H1 (cell line): ENCODE data around the gene PDZD4. TPM values are rescaled to one million over a fixed set of nuclear protein-coding genes. Genes with fewer than 3 reads are reported as not detected.

Experiments used
- CTCF ChIA-PET: fragments of 300-600 bp; sonication (Branson Sonifier 250); formaldehyde crosslinking; loops from one replicate; lab custom pipeline; 2021; ENCODE audit not compliant: partially characterized antibody; lab: Charles Lee
- POLR2A ChIA-PET: fragments of 300-600 bp; sonication (Branson Sonifier 250); formaldehyde crosslinking; loops from one replicate; lab custom pipeline; 2021; ENCODE audit warnings: inconsistent platforms; ENCODE audit not compliant: partially characterized antibody; lab: Charles Lee
- DNase-seq, 2 experiments: peaks; one replicate each; pipeline versions ENCODE4 v3.0.0 to v3.0.0-alpha.2; 2010 to 2022; ENCODE audit warnings: low spot score in 2 of 2, low read depth in 1 of 2, mixed read lengths in 1 of 2
- FAIRE-seq: peaks from 2 replicates; lab custom pipeline; 2011; peaks lifted over from hg19 to GRCh38; lab: Jason Lieb, UNC
- H2AFZ ChIP-seq: 2 replicates; pipeline ENCODE4 v1.8.1; 2012; ENCODE audit warnings: low read length, inconsistent platforms
- H2AK5ac ChIP-seq: 2 replicates; pipeline ENCODE4 v1.6.1; 2013; ENCODE audit warnings: low read depth, low read length
- H2BK120ac ChIP-seq: replicated peaks from 2 replicates; pipeline ENCODE3; 2013; ENCODE audit warnings: low read depth, low read length, inconsistent platforms
- H2BK12ac ChIP-seq: 2 replicates; pipeline ENCODE4 v1.6.1; 2013; ENCODE audit warnings: low read depth, low read length
- H2BK15ac ChIP-seq: 2 replicates; pipeline ENCODE4 v1.6.1; 2013; ENCODE audit warnings: low read length
- H2BK20ac ChIP-seq: 2 replicates; pipeline ENCODE4 v1.6.1; 2013; ENCODE audit warnings: low read length
- H2BK5ac ChIP-seq: 2 replicates; pipeline ENCODE4 v1.6.1; 2013; ENCODE audit warnings: low read depth, low read length
- H3K14ac ChIP-seq: 2 replicates; pipeline ENCODE4 v1.6.1; 2013; ENCODE audit warnings: inconsistent platforms; ENCODE audit not compliant: insufficient read length
- H3K18ac ChIP-seq: 2 replicates; pipeline ENCODE4 v1.6.1; 2013; ENCODE audit warnings: low read length; ENCODE audit errors: extremely low read depth
- H3K23ac ChIP-seq: 2 replicates; pipeline ENCODE4 v1.6.1; 2013; ENCODE audit warnings: inconsistent platforms; ENCODE audit not compliant: insufficient read length
- H3K23me2 ChIP-seq: 2 replicates; pipeline ENCODE4 v1.6.1; 2013; ENCODE audit warnings: low read depth, low read length
- H3K27ac ChIP-seq: 2 replicates; pipeline ENCODE4 v1.6.1; 2011; ENCODE audit warnings: low read depth, low read length, inconsistent platforms
- H3K27me3 ChIP-seq, 4 experiments: replicated peaks in 1 of 4; 1 replicate in 1 of 4; 2 replicates in 3 of 4; pipeline versions ENCODE4 v1.6.1 to v1.8.1; 2011 to 2013; ENCODE audit warnings: low read length in 3 of 4, mild to moderate bottlenecking in 3 of 4, inconsistent platforms in 2 of 4, mixed read lengths in 2 of 4, moderate library complexity in 1 of 4; ENCODE audit not compliant: control insufficient read depth in 3 of 4, insufficient read depth in 3 of 4; ENCODE audit errors: extremely low read depth in 1 of 4
- H3K36me3 ChIP-seq, 4 experiments: 2 replicates each; pipeline versions ENCODE4 v1.6.1 to v1.8.1; 2011 to 2013; ENCODE audit warnings: mild to moderate bottlenecking in 4 of 4, low read length in 3 of 4, moderate library complexity in 2 of 4, control low read depth in 1 of 4, inconsistent platforms in 1 of 4; ENCODE audit not compliant: insufficient read depth in 4 of 4, control insufficient read depth in 2 of 4
- H3K4ac ChIP-seq: replicated peaks from 2 replicates; pipeline ENCODE3; 2013; ENCODE audit warnings: low read length, low read depth, mixed read lengths, inconsistent platforms; ENCODE audit not compliant: insufficient read length
- H3K4me1 ChIP-seq, 4 experiments: replicated peaks in 1 of 4; 1 replicate in 1 of 4; 2 replicates in 3 of 4; pipeline versions ENCODE4 v1.6.1 to v1.8.1; 2011 to 2013; ENCODE audit warnings: low read length in 3 of 4, inconsistent platforms in 2 of 4, mixed read lengths in 1 of 4; ENCODE audit not compliant: insufficient read depth in 4 of 4, control insufficient read depth in 3 of 4
- H3K4me2 ChIP-seq, 2 experiments: 2 replicates each; pipeline versions ENCODE4 v1.6.1 to v1.8.1; 2011 to 2013; ENCODE audit warnings: low read depth in 2 of 2, low read length in 2 of 2, control low read depth in 1 of 2, inconsistent platforms in 1 of 2, mild to moderate bottlenecking in 1 of 2; ENCODE audit not compliant: insufficient read depth in 1 of 2
- H3K4me3 ChIP-seq, 4 experiments: fragments of 200-600, 300-600 bp in 1 of 4; sonication (generic), shearing (Covaris generic), sonication (Bioruptor Twin) in 1 of 4; 2 replicates each; pipeline versions ENCODE4 v1.5.1 to v1.8.1; 2011 to 2016; ENCODE audit warnings: low read length in 4 of 4, low read depth in 3 of 4, control low read depth in 2 of 4, inconsistent platforms in 2 of 4, mild to moderate bottlenecking in 2 of 4, mixed read lengths in 1 of 4, moderate library complexity in 1 of 4; ENCODE audit not compliant: insufficient read depth in 2 of 4; ENCODE audit errors: extremely low read depth in 1 of 4
- H3K56ac ChIP-seq: replicated peaks from 2 replicates; pipeline ENCODE3; 2013; ENCODE audit warnings: low read depth, mild to moderate bottlenecking, mixed read lengths, low read length, inconsistent platforms; ENCODE audit not compliant: insufficient read length
- H3K79me1 ChIP-seq: 2 replicates; pipeline ENCODE4 v1.6.1; 2013; ENCODE audit warnings: low read depth, low read length, control low read depth
- H3K79me2 ChIP-seq, 2 experiments: 2 replicates each; pipeline versions ENCODE4 v1.6.1 to v1.8.1; 2012 to 2013; ENCODE audit warnings: low read length in 2 of 2, mild to moderate bottlenecking in 2 of 2, inconsistent platforms in 1 of 2; ENCODE audit not compliant: insufficient read depth in 2 of 2, control insufficient read depth in 1 of 2
- H3K9ac ChIP-seq, 4 experiments: replicated peaks in 1 of 4; 1 replicate in 1 of 4; 2 replicates in 3 of 4; pipeline versions ENCODE4 v1.6.1 to v1.8.1; 2011 to 2013; ENCODE audit warnings: low read depth in 3 of 4, low read length in 3 of 4, control low read depth in 2 of 4, mild to moderate bottlenecking in 2 of 4, moderate library complexity in 2 of 4, inconsistent platforms in 1 of 4; ENCODE audit errors: extremely low read depth in 1 of 4
- H3K9me3 ChIP-seq, 2 experiments: 2 replicates each; pipeline versions ENCODE4 v1.6.1 to v1.8.1; 2012 to 2013; ENCODE audit warnings: mild to moderate bottlenecking in 2 of 2, moderate library complexity in 2 of 2, control low read depth in 1 of 2, inconsistent platforms in 1 of 2, low read depth in 1 of 2, low read length in 1 of 2, mixed read lengths in 1 of 2; ENCODE audit not compliant: insufficient read depth in 2 of 2
- H4K20me1 ChIP-seq, 2 experiments: replicated peaks in 1 of 2; 2 replicates each; pipeline versions ENCODE3 to v1.8.1; 2011 to 2013; ENCODE audit warnings: inconsistent platforms in 2 of 2, low read length in 2 of 2, mild to moderate bottlenecking in 1 of 2; ENCODE audit not compliant: insufficient read depth in 2 of 2, control insufficient read depth in 1 of 2
- H4K5ac ChIP-seq: 2 replicates; pipeline ENCODE4 v1.6.1; 2013; ENCODE audit warnings: low read length, low read depth, mixed read lengths, inconsistent platforms; ENCODE audit not compliant: insufficient read length
- H4K8ac ChIP-seq: 2 replicates; pipeline ENCODE4 v1.8.0; 2013; ENCODE audit warnings: mild to moderate bottlenecking, moderate library complexity, low read length, inconsistent platforms; ENCODE audit not compliant: insufficient read depth; ENCODE audit errors: extremely low read depth
- H4K91ac ChIP-seq: replicated peaks from 2 replicates; pipeline ENCODE3; 2013; ENCODE audit warnings: low read length, mixed read lengths, inconsistent platforms; ENCODE audit not compliant: insufficient read length
- CEBPB ChIP-seq: IDR thresholded peaks from 2 replicates; pipeline ENCODE4 v1.6.1; 2012; ENCODE audit warnings: low read depth, low read length
- CHD2 ChIP-seq: IDR thresholded peaks from 2 replicates; pipeline ENCODE4 v1.6.1; 2012; ENCODE audit warnings: low read length, improper control_type of control experiment
- KDM5A ChIP-seq: fragments of 200-600 bp; IDR thresholded peaks from 2 replicates; pipeline ENCODE4 v1.7.1; 2012; ENCODE audit warnings: mild to moderate bottlenecking, low read length, inconsistent platforms, mixed read lengths
- NRF1 ChIP-seq: IDR thresholded peaks from 2 replicates; pipeline ENCODE4 v1.6.1; 2011; ENCODE audit warnings: mild to moderate bottlenecking, low read depth, low read length, improper control_type of control experiment
- POLR2A ChIP-seq, 2 experiments: IDR thresholded peaks; 1 replicate in 1 of 2; 2 replicates in 1 of 2; pipeline ENCODE4 v1.6.1; 2011; ENCODE audit warnings: low read depth in 2 of 2, low read length in 2 of 2, mild to moderate bottlenecking in 2 of 2; ENCODE audit errors: control extremely low read depth in 1 of 2
- RFX5 ChIP-seq: IDR thresholded peaks from 2 replicates; pipeline ENCODE4 v1.6.1; 2011; ENCODE audit warnings: low read depth, low read length, improper control_type of control experiment, borderline replicate concordance
- RNF2 ChIP-seq: fragments of 200-900, 300-1000 bp; sonication (generic); IDR thresholded peaks from 2 replicates; pipeline ENCODE4 v1.7.1; 2016; ENCODE audit warnings: borderline replicate concordance, low read depth, mild to moderate bottlenecking, antibody characterized with exemption, low read length; ENCODE audit not compliant: poor library complexity, severe bottlenecking; ENCODE audit errors: missing control alignments
- WGBS, 2 experiments: shearing (Covaris generic) in 1 of 2; methylation state at CpG; one replicate each; pipeline versions ENCODE4 v1.1.6 to v1.1.7; 2013 to 2015; ENCODE audit warnings: low lambda C conversion rate in 2 of 2, mixed read lengths in 2 of 2, inconsistent platforms in 1 of 2, low coverage in 1 of 2, missing lambda C conversion rate in 1 of 2; ENCODE audit not compliant: insufficient replicate concordance in 2 of 2, insufficient coverage in 1 of 2, insufficient read length in 1 of 2; ENCODE audit errors: extremely low coverage in 1 of 2, missing lambda C conversion rate in 1 of 2; 5-methylcytosine and 5-hydroxymethylcytosine counted together
- polyA plus RNA-seq, 7 experiments: library from polyadenylated mRNA; depleted of rRNA in 3 of 7; stranded (reverse) in 5 of 7; unstranded in 2 of 7; fragments of >200 nt in 5 of 7; fragments of 200-250 nt in 2 of 7; gene quantifications; 1 replicate in 5 of 7; 2 replicates in 1 of 7; 4 replicates in 1 of 7; pipeline versions ENCODE4 v1.2.1 to v1.2.3, GENCODE V29; 2011 to 2013; ENCODE audit warnings: missing spikeins in 2 of 7, mixed read lengths in 2 of 7
- total RNA-seq: library from RNA; stranded (reverse); fragmentation: NEBNext Ultra II Directional; extraction: Animal tissue kit (Norgen Biotek cat#: 25700); gene quantifications from 2 replicates; pipeline ENCODE4 v1.2.1, GENCODE V29; 2021
- TF ChIP-seq, protein P1 (sequence below): IDR thresholded peaks from 2 replicates; pipeline ENCODE4 v1.6.1; 2012; ENCODE audit warnings: inconsistent platforms
- TF ChIP-seq, protein P2 (sequence below): IDR thresholded peaks from 2 replicates; pipeline ENCODE4 v1.6.1; 2012; ENCODE audit warnings: low read length, inconsistent platforms

The PDZD4 gene
- total and polyA plus RNA-seq, 2 of the 8 experiments (the other 6 are each of a cell fraction or from before 2014, with no cell fraction given): 45.8 to 169 TPM

DNA sequence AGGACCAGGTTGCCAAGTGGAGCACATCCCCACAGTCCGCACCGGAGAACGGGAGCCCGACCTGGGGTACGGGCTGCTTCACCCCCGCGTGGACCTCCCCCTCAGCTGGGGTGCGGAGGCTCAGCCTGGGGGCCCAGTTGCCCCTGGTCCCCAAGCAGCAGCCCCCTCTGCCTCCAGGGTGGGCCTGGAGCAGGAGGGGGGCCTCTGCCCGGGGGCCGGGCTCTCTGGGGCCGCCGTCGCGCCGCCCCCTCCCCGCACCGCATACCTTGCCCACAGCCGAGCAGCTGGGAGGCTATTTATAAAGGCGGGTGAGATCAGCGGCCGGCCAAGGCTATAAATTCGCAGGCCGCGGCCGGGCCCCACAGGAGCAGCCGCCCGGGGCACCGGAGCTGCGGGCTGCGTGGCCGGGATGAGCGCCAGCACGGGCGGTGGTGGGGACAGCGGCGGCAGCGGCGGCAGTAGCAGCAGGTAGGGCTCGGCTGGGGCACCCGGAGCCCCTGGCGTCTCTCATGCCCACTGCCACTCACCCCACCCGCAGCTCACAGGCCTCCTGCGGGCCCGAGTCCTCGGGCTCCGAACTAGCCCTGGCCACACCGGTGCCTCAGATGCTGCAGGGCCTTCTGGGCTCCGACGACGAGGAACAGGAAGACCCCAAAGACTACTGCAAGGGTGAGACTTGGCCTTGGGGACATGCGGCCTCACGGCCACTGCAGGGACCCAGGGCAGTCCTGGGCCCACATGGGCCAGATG is 49.5 kb downstream of the PDZD4 start, which contains the start of gene SRPK3:
SRPK3 (plus strand) TSS at position 364 of the 750 bp plus-strand sequence; CDS start at position 410, 46 bp downstream.
- TF ChIP-seq RFX5 (no peak), POLR2A (IDR thresholded peaks at IDR 0.05; ENCODE audit: control extremely low read depth in 1 of 2, low read depth in 2 of 2, low read length in 2 of 2) (no peak), RNF2 (no peak), NRF1 (no peak), CEBPB (no peak), KDM5A (no peak), CHD2 (no peak)
- TF ChIP-seq, protein P1, sequence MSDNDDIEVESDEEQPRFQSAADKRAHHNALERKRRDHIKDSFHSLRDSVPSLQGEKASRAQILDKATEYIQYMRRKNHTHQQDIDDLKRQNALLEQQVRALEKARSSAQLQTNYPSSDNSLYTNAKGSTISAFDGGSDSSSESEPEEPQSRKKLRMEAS: no peak
- TF ChIP-seq, protein P2, sequence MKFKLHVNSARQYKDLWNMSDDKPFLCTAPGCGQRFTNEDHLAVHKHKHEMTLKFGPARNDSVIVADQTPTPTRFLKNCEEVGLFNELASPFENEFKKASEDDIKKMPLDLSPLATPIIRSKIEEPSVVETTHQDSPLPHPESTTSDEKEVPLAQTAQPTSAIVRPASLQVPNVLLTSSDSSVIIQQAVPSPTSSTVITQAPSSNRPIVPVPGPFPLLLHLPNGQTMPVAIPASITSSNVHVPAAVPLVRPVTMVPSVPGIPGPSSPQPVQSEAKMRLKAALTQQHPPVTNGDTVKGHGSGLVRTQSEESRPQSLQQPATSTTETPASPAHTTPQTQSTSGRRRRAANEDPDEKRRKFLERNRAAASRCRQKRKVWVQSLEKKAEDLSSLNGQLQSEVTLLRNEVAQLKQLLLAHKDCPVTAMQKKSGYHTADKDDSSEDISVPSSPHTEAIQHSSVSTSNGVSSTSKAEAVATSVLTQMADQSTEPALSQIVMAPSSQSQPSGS: no peak
- no peaks in the 10 kb centered on the region for H4K20me1 ChIP-seq
- no peak within 1 kb of the TSS for H3K14ac ChIP-seq
- H3K23ac ChIP-seq: no peak within 1 kb of the TSS
- H2BK20ac ChIP-seq: no peak within 1 kb of the TSS
- no peak for FAIRE-seq
- H3K4ac ChIP-seq: no peak within 1 kb of the TSS
- H3K23me2 ChIP-seq: no peaks in the 10 kb centered on the region
- WGBS, 2 experiments: 95% methylated on average over 4 of the region's 52 CpGs; no CpG with 5 or more reads in 1 of the 2 experiments
- no peak within 1 kb of the TSS for H4K5ac ChIP-seq
- no peaks in the 10 kb centered on the region; a peak in 1 of 8 replicates for H3K36me3 ChIP-seq
- no peaks in the 10 kb centered on the region for H3K9me3 ChIP-seq
- H2AFZ ChIP-seq: no peak within 1 kb of the TSS
- H2BK120ac ChIP-seq: no peak within 1 kb of the TSS
- H3K9ac ChIP-seq: peak within 1 kb of the TSS in 1 of 4 experiments; percentile 22; a peak in 2 of 7 replicates
- no peak for DNase-seq
- H2AK5ac ChIP-seq: no peak within 1 kb of the TSS
- H4K8ac ChIP-seq: no peak within 1 kb of the TSS; the same call in 1 of the 2 replicates
- ChIA-PET CTCF (interaction anchor here (0.7 to 2.4 kb wide), 5 partner anchors 10 to 128 kb away, joined by 3 to 10 read pairs (median 4); partner anchors contain the start of genes PLXNB3 and PNCK), POLR2A (interaction anchor here (0.9 to 1.7 kb wide), 2 partner anchors 13 to 191 kb away, joined by 3 to 10 read pairs; partner anchors contain the start of genes HCFC1, IDH3G and SSR4)
- no peak within 1 kb of the TSS for H4K91ac ChIP-seq
- no peak within 1 kb of the TSS for H3K56ac ChIP-seq
- no peak within 1 kb of the TSS for H2BK12ac ChIP-seq
- no peak within 1 kb of the TSS for H3K27ac ChIP-seq
- H3K4me3 ChIP-seq: no peak within 1 kb of the TSS
- no peak within 1 kb of the TSS for H2BK15ac ChIP-seq
- H3K4me1 ChIP-seq: no peaks in the 10 kb centered on the region
- H3K79me2 ChIP-seq: no peaks in the 10 kb centered on the region
- no peak within 1 kb of the TSS for H3K18ac ChIP-seq
- no peaks in the 10 kb centered on the region for H3K27me3 ChIP-seq
- H3K4me2 ChIP-seq: no peak within 1 kb of the TSS
- no peaks in the 10 kb centered on the region for H3K79me1 ChIP-seq
- peak within 1 kb of the TSS; percentile 24; the same call in 1 of the 2 replicates for H2BK5ac ChIP-seq
